Mononuclear cell (primary cell): ENCODE measurements around the gene ZNF124. TPM values are rescaled to one million over a fixed set of nuclear protein-coding genes. Genes with fewer than 3 reads are reported as not detected.
"Not testable (repeated sequence)": the region's sequence is repeated elsewhere in the genome, so short reads cannot be mapped to it uniquely, and the experiment has no call there.

Experiments
- H3K27me3 ChIP-seq: 2 replicates; pipeline ENCODE4 v1.6.0; 2011; ENCODE audit warnings: low read length, control low read depth; ENCODE audit not compliant: insufficient read depth
- H3K4me1 ChIP-seq: 2 replicates; pipeline ENCODE4 v1.5.1; 2011; ENCODE audit warnings: mild to moderate bottlenecking, low read length, control low read depth; ENCODE audit not compliant: insufficient read depth
- H3K4me3 ChIP-seq: 2 replicates; pipeline ENCODE4 v1.5.1; 2011; ENCODE audit warnings: mild to moderate bottlenecking, low read length, moderate library complexity
- H3K9me3 ChIP-seq: 2 replicates; pipeline ENCODE4 v1.5.1; 2011; ENCODE audit warnings: low read depth, mild to moderate bottlenecking, control low read depth, low read length
- total RNA-seq: library from RNA; depleted of rRNA; stranded (reverse); fragments of >200 nt; gene quantifications from one replicate; pipeline ENCODE4 v1.2.3, GENCODE V29; 2012

Gene ZNF124
- 68.6 TPM for total RNA-seq

GRCh38 chr1:247171875-247172563 lies at the start of gene ZNF124:
TSS of gene ZNF124 (minus strand) at chr1:247172020. CDS start at chr1:247171877, 143 bp downstream.
- H3K9me3 ChIP-seq, H3K4me3 ChIP-seq, H3K27me3 ChIP-seq: not testable (repeated sequence)
- H3K4me1 ChIP-seq = peaks cover 27% of the 10 kb centered on the region

DNA sequence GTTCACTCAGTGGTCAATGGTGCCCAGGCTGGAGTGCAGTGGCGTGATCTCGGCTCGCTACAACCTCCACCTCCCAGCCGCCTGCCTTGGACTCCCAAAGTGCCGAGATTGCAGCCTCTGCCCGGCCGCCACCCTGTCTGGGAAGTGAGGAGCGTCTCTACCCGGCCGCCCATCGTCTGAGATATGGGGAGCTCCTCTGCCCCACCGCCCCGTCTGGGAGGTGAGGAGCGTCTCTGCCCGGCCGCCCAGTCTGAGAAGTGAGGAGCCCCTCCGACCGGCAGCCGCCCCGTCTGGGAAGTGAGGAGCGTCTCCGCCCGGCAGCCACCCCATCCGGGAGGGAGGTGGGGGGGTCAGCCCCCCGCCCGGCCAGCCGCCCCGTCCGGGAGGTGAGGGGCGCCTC lies 48.5 kb upstream of the ZNF124 start:
- not testable (repeated sequence) for H3K4me1 ChIP-seq

GRCh38 chr1:247218121-247218651 lies 46.4 kb upstream of the ZNF124 start:
- Histone ChIP-seq H3K9me3 (no peaks in the 10 kb centered on the region), H3K4me3 (no peak overlapping the region), H3K27me3 (no peaks in the 10 kb centered on the region), H3K4me1 (no peaks in the 10 kb centered on the region)

More for the DNA sequence above, 48.5 kb upstream of the ZNF124 start:
- not testable (repeated sequence) for H3K27me3 ChIP-seq, H3K9me3 ChIP-seq, H3K4me3 ChIP-seq

DNA sequence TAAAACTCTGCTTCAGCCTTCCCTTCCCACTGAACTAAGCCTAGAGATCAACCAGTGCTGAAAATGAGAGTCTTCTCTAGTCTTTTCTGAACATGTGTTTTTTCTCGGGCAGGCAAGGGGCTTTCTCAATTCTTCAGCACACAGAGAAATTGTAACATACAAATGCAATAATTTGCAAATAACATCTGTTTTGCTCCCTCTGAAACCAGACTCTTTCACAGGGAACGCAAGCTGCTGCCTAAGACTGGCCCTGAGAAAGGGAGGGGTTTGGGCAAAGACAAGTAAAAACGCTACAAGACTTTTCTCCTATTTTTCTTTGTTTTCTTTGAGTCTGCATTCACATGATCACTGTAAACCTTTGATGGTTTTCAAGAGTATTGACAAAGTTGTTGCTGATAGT lies 44.4 kb upstream of the ZNF124 start:
- H3K4me1 ChIP-seq = peaks cover 4% of the 10 kb centered on the region
- no peaks in the 10 kb centered on the region for H3K9me3 ChIP-seq
- H3K4me3 ChIP-seq = no peak overlapping the region
- H3K27me3 ChIP-seq = no peaks in the 10 kb centered on the region

- no peaks in the 10 kb centered on the region for H3K9me3 ChIP-seq
- H3K4me1 ChIP-seq = peaks cover 26% of the 10 kb centered on the region
- no peaks in the 10 kb centered on the region for H3K27me3 ChIP-seq
- H3K4me3 ChIP-seq = no peak overlapping the region
Observed at GRCh38 chr1:247212627-247213617, 41.1 kb upstream of the ZNF124 start.

- peaks cover 30% of the 10 kb centered on the region for H3K4me1 ChIP-seq
- H3K27me3 ChIP-seq = no peaks in the 10 kb centered on the region
- no peak overlapping the region for H3K4me3 ChIP-seq
- no peaks in the 10 kb centered on the region for H3K9me3 ChIP-seq
Observed at GRCh38 chr1:247212012-247212411, 40.2 kb upstream of the ZNF124 start.

DNA sequence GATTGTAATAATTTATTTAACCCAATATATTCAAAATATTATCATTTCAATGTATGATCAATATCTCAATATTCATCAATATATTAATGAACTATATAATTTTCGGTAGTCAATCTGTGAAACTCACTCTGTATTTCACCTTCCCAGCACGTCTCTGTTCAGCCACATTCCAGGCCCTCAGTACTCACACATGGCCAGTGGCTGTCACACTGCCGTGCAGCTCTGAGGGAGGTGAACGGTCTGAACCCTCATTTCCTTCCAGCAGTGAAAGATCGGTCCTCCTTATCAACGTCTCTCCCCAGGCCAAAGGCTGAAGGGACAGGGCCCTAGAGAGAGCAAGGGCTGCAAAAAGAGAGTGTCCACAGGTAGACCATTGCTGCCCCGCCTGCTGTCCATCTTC lies 39.5 kb upstream of the ZNF124 start:
- Histone ChIP-seq H3K4me3 (no peak overlapping the region), H3K4me1 (peaks cover 30% of the 10 kb centered on the region), H3K9me3 (no peaks in the 10 kb centered on the region), H3K27me3 (no peaks in the 10 kb centered on the region)

GRCh38 chr1:247210376-247211117 lies 38.7 kb upstream of the ZNF124 start:
- peaks cover 33% of the 10 kb centered on the region for H3K4me1 ChIP-seq
- peak overlapping the region; percentile 88 for H3K4me3 ChIP-seq
- no peaks in the 10 kb centered on the region for H3K9me3 ChIP-seq
- no peaks in the 10 kb centered on the region for H3K27me3 ChIP-seq

GRCh38 chr1:247210062-247210375 lies 38.2 kb upstream of the ZNF124 start:
- H3K4me1 ChIP-seq = peaks cover 37% of the 10 kb centered on the region
- no peaks in the 10 kb centered on the region for H3K27me3 ChIP-seq
- peak overlapping the region; percentile 88 for H3K4me3 ChIP-seq
- H3K9me3 ChIP-seq = no peaks in the 10 kb centered on the region

GRCh38 chr1:247209396-247209795 lies 37.6 kb upstream of the ZNF124 start:
- Histone ChIP-seq H3K4me3 (no peak overlapping the region), H3K27me3 (no peaks in the 10 kb centered on the region), H3K9me3 (no peaks in the 10 kb centered on the region), H3K4me1 (peaks cover 37% of the 10 kb centered on the region)

- no peak overlapping the region for H3K4me3 ChIP-seq
- H3K4me1 ChIP-seq = peaks cover 18% of the 10 kb centered on the region
- H3K27me3 ChIP-seq = no peaks in the 10 kb centered on the region
- peaks cover 6% of the 10 kb centered on the region for H3K9me3 ChIP-seq
Observed at GRCh38 chr1:247204177-247204647, 32.4 kb upstream of the ZNF124 start.

DNA sequence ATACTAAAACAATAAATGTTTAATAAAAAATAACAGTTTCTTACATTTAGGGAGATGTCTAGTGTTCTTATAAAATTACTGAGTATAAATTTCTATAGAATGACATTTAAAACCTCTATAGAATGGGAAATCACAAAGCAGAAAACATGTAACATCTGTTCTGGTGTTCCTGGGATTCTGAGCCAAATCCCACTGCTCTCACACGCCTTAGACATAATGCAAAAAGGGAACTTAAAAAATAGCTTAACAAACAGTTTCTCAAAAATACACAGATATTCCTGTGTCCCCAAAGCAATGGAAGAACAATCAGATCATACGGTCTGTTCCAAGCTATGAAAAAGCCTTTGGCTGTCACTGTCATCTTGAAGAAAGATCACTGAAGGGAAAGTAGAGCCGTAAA lies 27.0 kb upstream of the ZNF124 start:
- Histone ChIP-seq H3K9me3 (peaks cover 29% of the 10 kb centered on the region), H3K27me3 (no peaks in the 10 kb centered on the region)

GRCh38 chr1:247193958-247194357 lies 22.1 kb upstream of the ZNF124 start:
- H3K27me3 ChIP-seq = no peaks in the 10 kb centered on the region
- H3K9me3 ChIP-seq = peaks cover 67% of the 10 kb centered on the region
- H3K4me3 ChIP-seq = no peak overlapping the region
- H3K4me1 ChIP-seq = no peaks in the 10 kb centered on the region

More for the DNA sequence above, 27.0 kb upstream of the ZNF124 start:
- Histone ChIP-seq H3K4me3 (no peak overlapping the region), H3K4me1 (no peaks in the 10 kb centered on the region)

DNA sequence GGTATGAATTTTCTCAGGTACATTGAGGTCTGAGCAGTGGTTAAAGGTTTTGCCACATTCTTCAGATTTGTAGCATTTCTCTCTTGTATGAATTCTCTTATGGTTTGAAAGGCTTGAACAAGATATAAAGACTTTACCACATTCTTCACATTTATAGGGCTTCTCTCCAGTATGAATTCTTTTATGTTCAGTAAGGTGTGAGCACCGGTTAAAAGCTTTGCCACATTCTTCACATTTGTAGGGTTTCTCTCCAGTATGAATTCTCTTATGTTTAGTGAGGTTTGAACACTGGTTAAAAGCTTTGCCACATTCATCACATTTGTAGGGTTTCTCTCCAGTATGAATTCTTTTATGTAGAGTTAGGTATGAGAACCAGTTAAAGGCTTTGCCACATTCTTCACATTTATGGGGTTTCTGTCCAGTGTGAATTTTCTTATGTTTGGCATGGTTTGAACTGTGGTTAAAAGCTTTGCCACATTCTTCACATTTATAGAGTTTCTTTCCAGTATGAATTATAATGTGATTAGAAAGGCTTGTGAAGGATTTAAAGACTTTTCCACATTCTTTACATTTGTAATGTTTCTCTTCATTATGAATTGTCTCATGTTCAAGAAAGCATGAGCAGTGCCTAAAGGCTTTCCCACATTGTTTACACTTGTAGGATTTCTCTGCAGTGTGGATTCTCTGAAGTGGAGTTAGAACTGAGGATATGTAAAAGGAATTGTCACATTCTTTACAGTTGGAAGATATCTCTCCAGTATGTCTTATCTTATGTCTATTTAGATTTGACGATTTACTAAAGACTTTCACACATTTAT lies 18.4 kb upstream of the ZNF124 start:
- peaks cover 82% of the 10 kb centered on the region for H3K9me3 ChIP-seq

More for the DNA sequence above, 18.4 kb upstream of the ZNF124 start:
- no peaks in the 10 kb centered on the region for H3K4me1 ChIP-seq
- H3K4me3 ChIP-seq = no peak overlapping the region
- no peaks in the 10 kb centered on the region for H3K27me3 ChIP-seq
